ENCODE data around the gene AZU1. TPM values are rescaled to one million over a fixed set of nuclear protein-coding genes. Genes with fewer than 3 reads are reported as not detected.
"Not testable (repeated sequence)": the region's sequence is repeated elsewhere in the genome, so short reads cannot be mapped to it uniquely, and the experiment has no call there.

AZU1 gene
- total and polyA plus RNA-seq, 2 experiments from 2014 or later = not detected

- TF ChIP-seq EZH2phosphoT487 (IDR thresholded peaks at IDR 0.05; ENCODE audit: insufficient read depth, low read depth) (no peak), EZH2 (IDR thresholded peaks at IDR 0.05; ENCODE audit: insufficient read depth, poor library complexity, severe bottlenecking) (no peak)
- no peaks in the 10 kb centered on the region for H3K36me3 ChIP-seq (ENCODE audit: low read depth)
- in situ Hi-C loops (cut with MboI) = no loop called here
Measured at GRCh38 chr19:850221-850978, 22.8 kb downstream of the AZU1 start.

GRCh38 chr19:850979-851335 is 23.3 kb downstream of the AZU1 start:
- H3K79me2 ChIP-seq (ENCODE audit: insufficient read depth) = no peaks in the 10 kb centered on the region
- H3K9ac ChIP-seq = peak overlapping the region; percentile 75
- H3K9me3 ChIP-seq (ENCODE audit: low read depth) = no peaks in the 10 kb centered on the region
- H3K4me3 ChIP-seq = peak overlapping the region; percentile 44
- no peaks in the 10 kb centered on the region for H4K20me1 ChIP-seq (ENCODE audit: insufficient read depth)
- H3K4me1 ChIP-seq (ENCODE audit: insufficient read depth) = 0 out of 2 replicates have a peak, but pooled peaks cover 4% of the 10 kb centered on the region
- H3K4me2 ChIP-seq (ENCODE audit: unreplicated experiment) = peak overlapping the region; percentile 69
- TF ChIP-seq EZH2 (IDR thresholded peaks at IDR 0.05; ENCODE audit: insufficient read depth, poor library complexity, severe bottlenecking) (no peak), EZH2phosphoT487 (IDR thresholded peaks at IDR 0.05; ENCODE audit: insufficient read depth, low read depth) (no peak)
- no peaks in the 10 kb centered on the region for H3K9me2 ChIP-seq (ENCODE audit: insufficient read depth)
- 27 to 35% methylated on average over 12 to 13 of the region's 13 CpGs for WGBS, 2 experiments (ENCODE audit: low coverage in 1 of 2, low lambda C conversion rate in 2 of 2, missing lambda C conversion rate in 2 of 2)
- no peaks in the 10 kb centered on the region for H3K36me3 ChIP-seq (ENCODE audit: low read depth)
- DNase-seq = no peak
- H3F3A ChIP-seq (ENCODE audit: insufficient read depth) = 0 out of 2 replicates have a peak, but pooled peaks cover 3% of the 10 kb centered on the region
- in situ Hi-C loops (cut with MboI) = no loop called here
- peaks cover 23% of the 10 kb centered on the region for H3K27me3 ChIP-seq (replicated peaks; ENCODE audit: insufficient read depth)
- H2AFZ ChIP-seq = peak overlapping the region; percentile 86
- H3K27ac ChIP-seq = peak overlapping the region; percentile 66

More at GRCh38 chr19:850221-850978, 22.8 kb downstream of the AZU1 start:
- no peaks in the 10 kb centered on the region for H3K9me3 ChIP-seq (ENCODE audit: low read depth)
- H3K4me3 ChIP-seq = peak overlapping the region; percentile 44
- H4K20me1 ChIP-seq (ENCODE audit: insufficient read depth) = no peaks in the 10 kb centered on the region
- no peaks in the 10 kb centered on the region for H3K9me2 ChIP-seq (ENCODE audit: insufficient read depth)
- DNase-seq = peak; percentile 91
- H3K4me1 ChIP-seq (ENCODE audit: insufficient read depth) = 0 out of 2 replicates have a peak, but pooled peaks cover 4% of the 10 kb centered on the region
- H3K27me3 ChIP-seq (replicated peaks; ENCODE audit: insufficient read depth) = peaks cover 23% of the 10 kb centered on the region
- 10 to 16% methylated on average over 22 to 28 of the region's 28 CpGs for WGBS, 2 experiments (ENCODE audit: low coverage in 1 of 2, low lambda C conversion rate in 2 of 2, missing lambda C conversion rate in 2 of 2)
- H3K4me2 ChIP-seq (ENCODE audit: unreplicated experiment) = peak overlapping the region; percentile 69
- peak overlapping the region; percentile 75 for H3K9ac ChIP-seq
- H3K79me2 ChIP-seq (ENCODE audit: insufficient read depth) = no peaks in the 10 kb centered on the region
- H2AFZ ChIP-seq = peak overlapping the region; percentile 86
- peak overlapping the region; percentile 66 for H3K27ac ChIP-seq
- 0 out of 2 replicates have a peak, but pooled peaks cover 3% of the 10 kb centered on the region for H3F3A ChIP-seq (ENCODE audit: insufficient read depth)

- H3K9me3 ChIP-seq (ENCODE audit: low read depth) = no peaks in the 10 kb centered on the region
- 0 out of 2 replicates have a peak, but pooled peaks cover 4% of the 10 kb centered on the region for H3K4me1 ChIP-seq (ENCODE audit: insufficient read depth)
- no peak within 1 kb of the TSS for H3K4me3 ChIP-seq
- H3F3A ChIP-seq (ENCODE audit: insufficient read depth) = 0 out of 2 replicates have a peak, but pooled peaks cover 3% of the 10 kb centered on the region
- no peak within 1 kb of the TSS for H3K27ac ChIP-seq
- no peak within 1 kb of the TSS for H3K9ac ChIP-seq
- H3K79me2 ChIP-seq (ENCODE audit: insufficient read depth) = no peaks in the 10 kb centered on the region
- H4K20me1 ChIP-seq (ENCODE audit: insufficient read depth) = no peaks in the 10 kb centered on the region
- no peaks in the 10 kb centered on the region for H3K36me3 ChIP-seq (ENCODE audit: low read depth)
- TF ChIP-seq EZH2phosphoT487 (IDR thresholded peaks at IDR 0.05; ENCODE audit: insufficient read depth, low read depth) (no peak), EZH2 (IDR thresholded peaks at IDR 0.05; ENCODE audit: insufficient read depth, poor library complexity, severe bottlenecking) (no peak)
- no peak for DNase-seq
- 79 to 82% methylated on average over 35 to 55 of the region's 55 CpGs for WGBS, 2 experiments (ENCODE audit: low coverage in 1 of 2, low lambda C conversion rate in 2 of 2, missing lambda C conversion rate in 2 of 2)
- H2AFZ ChIP-seq = no peak within 1 kb of the TSS
- no peaks in the 10 kb centered on the region for H3K9me2 ChIP-seq (ENCODE audit: insufficient read depth)
- H3K4me2 ChIP-seq (ENCODE audit: unreplicated experiment) = no peak within 1 kb of the TSS
- peaks cover 11% of the 10 kb centered on the region for H3K27me3 ChIP-seq (replicated peaks; ENCODE audit: insufficient read depth)
- in situ Hi-C loops (cut with MboI) = no loop called here
Measured at GRCh38 chr19:852136-853013, 24.7 kb downstream of the AZU1 start, which contains the start of gene ELANE. Gene ELANE, plus strand, starts transcription at chr19:852303. Its CDS starts 26 bp downstream, at chr19:852329.

- H4K20me1 ChIP-seq (ENCODE audit: insufficient read depth) = no peaks in the 10 kb centered on the region
- TF ChIP-seq EZH2phosphoT487 (IDR thresholded peaks at IDR 0.05; ENCODE audit: insufficient read depth, low read depth) (no peak), EZH2 (IDR thresholded peaks at IDR 0.05; ENCODE audit: insufficient read depth, poor library complexity, severe bottlenecking) (no peak)
- H3K9me3 ChIP-seq (ENCODE audit: low read depth) = no peaks in the 10 kb centered on the region
- H3K79me2 ChIP-seq (ENCODE audit: insufficient read depth) = no peaks in the 10 kb centered on the region
- H3K4me2 ChIP-seq (ENCODE audit: unreplicated experiment) = no peak overlapping the region
- no peak overlapping the region for H3K4me3 ChIP-seq
- H3K9ac ChIP-seq = no peak overlapping the region
- H2AFZ ChIP-seq = no peak overlapping the region
- H3K36me3 ChIP-seq (ENCODE audit: low read depth) = no peaks in the 10 kb centered on the region
- 71 to 76% methylated on average over 24 to 66 of the region's 67 CpGs for WGBS, 2 experiments (ENCODE audit: low coverage in 1 of 2, low lambda C conversion rate in 2 of 2, missing lambda C conversion rate in 2 of 2)
- no peak overlapping the region for H3K27ac ChIP-seq
- in situ Hi-C loops (cut with MboI) = no loop called here
- H3K4me1 ChIP-seq (ENCODE audit: insufficient read depth) = 0 out of 2 replicates have a peak, but pooled peaks cover 4% of the 10 kb centered on the region
- H3K27me3 ChIP-seq (replicated peaks; ENCODE audit: insufficient read depth) = peaks cover 4% of the 10 kb centered on the region; the same call in 1 of the 2 replicates
- no peaks in the 10 kb centered on the region for H3K9me2 ChIP-seq (ENCODE audit: insufficient read depth)
- DNase-seq = no peak
- 0 out of 2 replicates have a peak, but pooled peaks cover 3% of the 10 kb centered on the region for H3F3A ChIP-seq (ENCODE audit: insufficient read depth)
Measured at GRCh38 chr19:853014-853585, 25.5 kb downstream of the AZU1 start.

GRCh38 chr19:853614-854220 is 26.1 kb downstream of the AZU1 start:
- H3K4me3 ChIP-seq; H4K20me1 ChIP-seq (ENCODE audit: insufficient read depth); DNase-seq; H3K79me2 ChIP-seq (ENCODE audit: insufficient read depth); H3K36me3 ChIP-seq (ENCODE audit: low read depth); H3K4me2 ChIP-seq (ENCODE audit: unreplicated experiment); H3K27ac ChIP-seq; H3K9me2 ChIP-seq (ENCODE audit: insufficient read depth); H3K9me3 ChIP-seq (ENCODE audit: low read depth); H2AFZ ChIP-seq; H3F3A ChIP-seq (ENCODE audit: insufficient read depth); H3K27me3 ChIP-seq (replicated peaks; ENCODE audit: insufficient read depth); H3K9ac ChIP-seq; in situ Hi-C loops (cut with MboI); H3K4me1 ChIP-seq (ENCODE audit: insufficient read depth): not testable (repeated sequence)
- WGBS, 2 experiments (ENCODE audit: low coverage in 1 of 2, low lambda C conversion rate in 2 of 2, missing lambda C conversion rate in 2 of 2) = 94 to 98% methylated on average over 8 to 14 of the region's 17 CpGs
